ENCODE measurements around the gene PTPN14. TPM values are rescaled to one million over a fixed set of nuclear protein-coding genes. Genes with fewer than 3 reads are reported as not detected.

Gene PTPN14
- total and polyA plus RNA-seq, 2 of the 4 experiments (the other 2 are of a cell fraction), result 21.5 to 31.7 TPM

- BruUV-seq (replicated peaks), result no TSS peak
- Histone ChIP-seq H3K4me1 (ENCODE audit: control insufficient read depth, insufficient read depth, low read length) (peaks cover 5% of the 10 kb centered on the region), H3K4me2 (ENCODE audit: low read depth, low read length) (no peak overlapping the region), H2AFZ (replicated peaks; ENCODE audit: low read length, poor library complexity) (no peak overlapping the region), H2BK20ac (ENCODE audit: low read depth, low read length) (no peak overlapping the region), H3K4me3 (ENCODE audit: insufficient read depth, low read depth, low read length) (no peak overlapping the region), H3K4ac (ENCODE audit: low read depth, low read length) (no peak overlapping the region), H3K18ac (ENCODE audit: low read depth, low read length) (no peak overlapping the region), H3K9me3 (ENCODE audit: control insufficient read depth, insufficient read depth, low read length) (no peaks in the 10 kb centered on the region), H3K27me3 (ENCODE audit: control insufficient read depth, insufficient read depth, low read length) (no peaks in the 10 kb centered on the region), H3K9me1 (ENCODE audit: insufficient read depth, low read length) (peaks cover 5% of the 10 kb centered on the region), H2BK15ac (ENCODE audit: low read depth, low read length) (no peak overlapping the region), H3K79me1 (ENCODE audit: low read depth in 1 of 2, low read length in 2 of 2) (peaks cover 0 to 13% of the 10 kb centered on the region in 2 experiments; a peak in 2 of 4 replicates), H3K23ac (ENCODE audit: low read depth, low read length) (no peak overlapping the region), H2AK5ac (ENCODE audit: low read depth, low read length) (no peak overlapping the region), H2AK9ac (replicated peaks; ENCODE audit: low read depth, low read length, poor library complexity) (no peak overlapping the region), H3K27ac (ENCODE audit: insufficient read depth, low read length) (no peak overlapping the region), H4K8ac (ENCODE audit: low read depth in 2 of 2, low read length in 2 of 2) (no peak overlapping the region), H2BK120ac (ENCODE audit: low read depth, low read length) (no peak overlapping the region), H4K5ac (ENCODE audit: low read depth, low read length) (no peak overlapping the region), H2BK5ac (ENCODE audit: low read depth, low read length, poor library complexity, severe bottlenecking) (no peak overlapping the region), H3K56ac (ENCODE audit: extremely low read depth, insufficient read depth, low read length) (no peak overlapping the region), H4K91ac (ENCODE audit: insufficient read depth, low read depth, low read length) (no peak overlapping the region), H3K36me3 (ENCODE audit: control insufficient read depth, insufficient read depth, low read length) (no peaks in the 10 kb centered on the region), H3K9ac (ENCODE audit: low read depth, low read length) (no peak overlapping the region), H4K20me1 (ENCODE audit: insufficient read depth, low read length) (no peaks in the 10 kb centered on the region), H3K14ac (replicated peaks; ENCODE audit: low read depth, low read length) (no peak overlapping the region)
- DNase-seq (peak; percentile 40), ATAC-seq (ENCODE audit: low read depth) (no peak)
- intact Hi-C loops (cut with micrococcal nuclease), result no loop called here
- in situ Hi-C loops (cut with MboI; ENCODE audit: low sequenced_read_pairs), result no loop called here
- dilution Hi-C loops (cut with HindIII; ENCODE audit: low sequenced_read_pairs, unreplicated experiment), result no loop called here
- ChIA-PET POLR2A (ENCODE audit: unreplicated experiment) (no interaction called here), CTCF (interaction anchor here (0.6 to 0.8 kb wide), 2 partner anchors 16 to 231 kb away, joined by 3 read pairs; no protein-coding TSS in a partner anchor)
- TF ChIP-seq BHLHE40 (IDR thresholded peaks at IDR 0.05; ENCODE audit: low read depth, low read length), result no peak
- no peak for TF ChIP-seq ELK1 (IDR thresholded peaks at IDR 0.05; ENCODE audit: borderline replicate concordance, low read depth, low read length)
- TF ChIP-seq MAZ (IDR thresholded peaks at IDR 0.05; ENCODE audit: borderline replicate concordance, low read depth, low read length), result no peak
- TF ChIP-seq FOS (IDR thresholded peaks at IDR 0.05; ENCODE audit: low read depth, low read length), result peak; percentile 29; the same call in 1 of the 2 replicates
- no peak for TF ChIP-seq RCOR1 (IDR thresholded peaks at IDR 0.05; ENCODE audit: insufficient replicate concordance, low read length)
- no peak for TF ChIP-seq MAFK (IDR thresholded peaks at IDR 0.05; ENCODE audit: low read depth, low read length)
- TF ChIP-seq CEBPB (IDR thresholded peaks at IDR 0.05; ENCODE audit: low read depth, low read length), result peak; percentile 83
- TF ChIP-seq MXI1 (IDR thresholded peaks at IDR 0.05; ENCODE audit: borderline replicate concordance, low read depth, low read length), result no peak
- no peak for TF ChIP-seq SMC3 (IDR thresholded peaks at IDR 0.05; ENCODE audit: low read depth, low read length)
- no peak for TF ChIP-seq NFE2L2 (IDR thresholded peaks at IDR 0.05; ENCODE audit: low read depth, low read length)
Observed at GRCh38 chr1:214563881-214564280, 12.5 kb upstream of the PTPN14 start.

All from IMR-90 (cell line).